Panc1 (cell line): ENCODE results near the gene GPR176.

Experiments
- CTCF ChIP-seq: fragments of 450-650 bp; IDR thresholded peaks from 2 replicates; pipeline ENCODE4 v1.5.1; 2017; ENCODE audit warnings: mild to moderate bottlenecking
- POLR2AphosphoS5 ChIP-seq: IDR thresholded peaks from 2 replicates; pipeline ENCODE4 v1.6.1; 2012; ENCODE audit warnings: mild to moderate bottlenecking, low read depth, low read length, moderate library complexity

DNA sequence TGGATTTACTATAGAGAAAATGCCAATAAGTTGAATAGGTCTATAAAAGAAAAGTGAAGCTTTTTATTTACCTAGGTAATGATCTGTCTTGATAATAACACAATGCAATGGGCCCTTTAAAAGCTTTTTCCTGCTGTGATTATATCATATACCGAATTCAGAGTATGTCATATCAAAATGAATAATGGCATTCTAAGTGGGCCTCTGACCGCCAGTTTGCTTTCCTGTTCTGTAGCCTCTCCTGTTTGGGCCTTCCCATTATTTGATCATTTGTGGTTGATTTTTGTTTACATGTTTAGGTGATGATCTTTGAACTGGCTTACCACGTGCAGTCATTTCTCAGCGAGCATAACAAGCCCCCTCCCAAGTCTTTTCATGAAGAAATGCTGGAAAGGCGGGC is 28.8 kb upstream of the GPR176 start:
- no peak for TF ChIP-seq CTCF
- no peak for TF ChIP-seq POLR2AphosphoS5
